IPS-15b (cell line): ENCODE results near the gene FRMD4A.

Source experiments
- H3K27me3 ChIP-seq: one replicate; pipeline ENCODE4 v1.6.1; 2013; ENCODE audit warnings: low read length; ENCODE audit not compliant: control insufficient read depth, insufficient read depth
- H3K36me3 ChIP-seq: one replicate; pipeline ENCODE4 v1.6.1; 2013; ENCODE audit warnings: low read length; ENCODE audit not compliant: control insufficient read depth, insufficient read depth
- H3K4me1 ChIP-seq: one replicate; pipeline ENCODE4 v1.6.1; 2013; ENCODE audit warnings: mild to moderate bottlenecking, low read length; ENCODE audit not compliant: control insufficient read depth, insufficient read depth
- H3K4me3 ChIP-seq: one replicate; pipeline ENCODE4 v1.5.1; 2013; ENCODE audit warnings: low read depth, low read length
- H3K9ac ChIP-seq: one replicate; pipeline ENCODE4 v1.6.1; 2013; ENCODE audit warnings: low read depth, mild to moderate bottlenecking, low read length
- H3K9me3 ChIP-seq: one replicate; pipeline ENCODE4 v1.6.1; 2013; ENCODE audit warnings: mild to moderate bottlenecking, low read length; ENCODE audit not compliant: control insufficient read depth, insufficient read depth

The FRMD4A gene

DNA sequence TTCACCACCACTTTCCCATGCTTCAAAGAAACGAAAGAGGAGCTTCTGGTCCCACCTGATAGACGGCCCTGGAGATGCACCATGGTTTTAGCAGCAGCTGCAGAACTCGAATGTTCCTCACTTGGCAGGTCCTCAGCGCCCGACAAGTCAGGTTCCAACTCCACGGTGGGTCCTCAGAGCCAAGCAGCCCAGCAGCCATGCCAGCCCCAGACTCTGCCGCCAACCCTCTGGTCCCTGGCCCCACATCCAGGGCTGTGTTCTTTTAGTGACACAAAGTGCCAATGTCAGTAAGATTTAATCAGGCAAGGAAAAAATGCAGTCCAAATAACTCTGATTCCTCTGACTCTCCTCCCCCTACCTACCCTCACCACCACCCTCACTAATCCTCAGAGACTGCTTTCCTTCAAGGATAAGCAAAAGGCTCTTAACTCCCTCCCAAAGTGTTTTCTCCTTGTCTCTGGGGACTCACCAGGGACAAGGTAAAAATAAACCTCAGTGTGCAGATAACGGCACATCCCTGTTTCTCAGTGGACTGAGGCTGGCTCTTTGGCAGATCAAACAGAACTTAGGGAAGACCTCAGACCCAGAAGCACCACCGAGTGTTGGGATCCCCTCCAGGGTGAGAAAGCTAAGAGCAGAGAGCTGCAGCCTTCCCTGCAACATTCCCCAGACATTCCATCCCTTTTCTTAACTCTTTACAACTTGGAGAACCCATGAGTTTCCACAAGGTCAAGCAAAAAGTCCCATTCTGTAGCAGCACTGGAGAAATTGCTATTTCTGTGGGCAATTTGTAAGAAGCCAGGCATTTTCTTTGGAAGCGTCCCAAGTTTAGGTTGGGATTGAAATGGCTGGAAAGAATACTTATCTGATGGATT lies 358.9 kb downstream of the FRMD4A start:
- H3K4me3 ChIP-seq: no peak overlapping the region
- no peak overlapping the region for H3K9ac ChIP-seq
- no peaks in the 10 kb centered on the region for H3K27me3 ChIP-seq
- H3K4me1 ChIP-seq: peaks cover 15% of the 10 kb centered on the region
- no peaks in the 10 kb centered on the region for H3K9me3 ChIP-seq
- H3K36me3 ChIP-seq: no peaks in the 10 kb centered on the region

- Histone ChIP-seq H3K27me3 (no peaks in the 10 kb centered on the region), H3K36me3 (no peaks in the 10 kb centered on the region), H3K9ac (no peak overlapping the region), H3K9me3 (no peaks in the 10 kb centered on the region), H3K4me3 (no peak overlapping the region), H3K4me1 (peaks cover 15% of the 10 kb centered on the region)
Measured at GRCh38 chr10:13970957-13971353, 359.8 kb downstream of the FRMD4A start.

DNA sequence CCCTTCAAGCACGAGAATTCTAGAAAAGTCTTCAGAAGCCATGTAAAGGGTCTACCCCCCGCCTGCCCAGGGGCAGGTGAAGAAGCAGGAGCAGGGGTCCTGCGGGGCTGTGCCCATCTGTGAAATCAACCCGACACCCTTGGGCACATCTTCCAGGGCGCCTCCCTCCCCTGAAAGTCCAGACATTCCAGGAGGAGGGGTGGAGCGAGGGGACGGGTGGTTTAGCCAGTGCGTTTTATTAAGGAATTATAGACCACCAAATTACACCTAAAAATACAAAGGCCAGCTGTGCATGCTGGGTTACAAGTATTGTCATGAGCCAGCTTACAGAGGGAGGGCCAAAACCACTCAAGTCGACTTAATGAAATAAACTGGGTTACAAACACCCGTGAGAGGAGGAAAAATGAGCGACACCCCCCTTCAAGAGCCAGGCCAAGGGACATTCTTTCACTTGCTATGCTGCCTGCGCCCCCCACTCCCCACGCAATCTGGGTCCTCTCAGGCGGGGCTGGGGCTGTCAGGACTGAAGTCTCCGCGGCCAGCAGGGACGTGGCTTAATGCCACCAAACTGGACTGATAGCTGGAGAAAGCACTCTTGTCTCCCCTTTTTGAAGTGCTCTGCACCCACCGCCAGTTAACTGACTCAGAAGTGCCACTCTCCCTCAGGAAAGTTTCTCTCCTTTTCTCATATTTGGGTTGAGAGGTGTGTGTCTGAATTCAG lies 360.3 kb downstream of the FRMD4A start:
- Histone ChIP-seq H3K4me1 (peaks cover 15% of the 10 kb centered on the region), H3K36me3 (no peaks in the 10 kb centered on the region), H3K27me3 (no peaks in the 10 kb centered on the region)

GRCh38 chr10:13969792-13970140 lies 361.0 kb downstream of the FRMD4A start:
- no peaks in the 10 kb centered on the region for H3K9me3 ChIP-seq
- no peak overlapping the region for H3K9ac ChIP-seq
- H3K27me3 ChIP-seq: no peaks in the 10 kb centered on the region
- H3K4me1 ChIP-seq: peaks cover 15% of the 10 kb centered on the region
- H3K4me3 ChIP-seq: no peak overlapping the region
- no peaks in the 10 kb centered on the region for H3K36me3 ChIP-seq

More for the DNA sequence above, 360.3 kb downstream of the FRMD4A start:
- Histone ChIP-seq H3K4me3 (no peak overlapping the region), H3K9me3 (no peaks in the 10 kb centered on the region), H3K9ac (no peak overlapping the region)

- no peaks in the 10 kb centered on the region for H3K9me3 ChIP-seq
- H3K36me3 ChIP-seq: no peaks in the 10 kb centered on the region
- H3K9ac ChIP-seq: no peak overlapping the region
- no peak overlapping the region for H3K4me3 ChIP-seq
- no peaks in the 10 kb centered on the region for H3K27me3 ChIP-seq
- H3K4me1 ChIP-seq: peaks cover 15% of the 10 kb centered on the region
Measured at GRCh38 chr10:13969118-13969791, 361.5 kb downstream of the FRMD4A start.

GRCh38 chr10:13961853-13962252 lies 368.9 kb downstream of the FRMD4A start:
- H3K4me1 ChIP-seq: no peaks in the 10 kb centered on the region
- H3K9me3 ChIP-seq: no peaks in the 10 kb centered on the region
- H3K4me3 ChIP-seq: no peak overlapping the region
- H3K9ac ChIP-seq: no peak overlapping the region
- no peaks in the 10 kb centered on the region for H3K36me3 ChIP-seq
- H3K27me3 ChIP-seq: no peaks in the 10 kb centered on the region

DNA sequence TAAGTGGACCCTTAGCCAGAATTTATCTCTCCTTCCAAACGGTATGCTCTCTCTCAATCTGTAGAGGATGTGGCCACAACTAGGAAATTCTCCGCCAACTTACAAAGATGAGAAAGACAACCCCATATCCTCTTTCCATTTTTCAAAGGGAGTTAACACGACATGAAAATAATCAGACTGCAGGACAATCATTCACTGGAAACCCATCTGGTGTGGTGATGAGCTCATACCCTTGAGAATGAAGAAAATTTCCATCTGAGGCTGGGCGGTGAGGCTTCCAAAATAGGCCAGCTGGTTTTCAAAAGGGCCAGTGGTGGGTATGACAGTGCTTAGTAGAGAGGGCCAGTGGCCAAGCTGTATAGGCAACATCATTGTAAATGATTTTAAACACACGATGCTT lies 369.6 kb downstream of the FRMD4A start:
- Histone ChIP-seq H3K9ac (no peak overlapping the region), H3K4me3 (no peak overlapping the region)

GRCh38 chr10:13960603-13961002 lies 370.1 kb downstream of the FRMD4A start:
- H3K36me3 ChIP-seq: no peaks in the 10 kb centered on the region
- no peaks in the 10 kb centered on the region for H3K4me1 ChIP-seq
- no peak overlapping the region for H3K9ac ChIP-seq
- H3K9me3 ChIP-seq: no peaks in the 10 kb centered on the region
- no peak overlapping the region for H3K4me3 ChIP-seq
- no peaks in the 10 kb centered on the region for H3K27me3 ChIP-seq

More for the DNA sequence above, 369.6 kb downstream of the FRMD4A start:
- no peaks in the 10 kb centered on the region for H3K4me1 ChIP-seq
- no peaks in the 10 kb centered on the region for H3K9me3 ChIP-seq
- H3K27me3 ChIP-seq: no peaks in the 10 kb centered on the region
- no peaks in the 10 kb centered on the region for H3K36me3 ChIP-seq

DNA sequence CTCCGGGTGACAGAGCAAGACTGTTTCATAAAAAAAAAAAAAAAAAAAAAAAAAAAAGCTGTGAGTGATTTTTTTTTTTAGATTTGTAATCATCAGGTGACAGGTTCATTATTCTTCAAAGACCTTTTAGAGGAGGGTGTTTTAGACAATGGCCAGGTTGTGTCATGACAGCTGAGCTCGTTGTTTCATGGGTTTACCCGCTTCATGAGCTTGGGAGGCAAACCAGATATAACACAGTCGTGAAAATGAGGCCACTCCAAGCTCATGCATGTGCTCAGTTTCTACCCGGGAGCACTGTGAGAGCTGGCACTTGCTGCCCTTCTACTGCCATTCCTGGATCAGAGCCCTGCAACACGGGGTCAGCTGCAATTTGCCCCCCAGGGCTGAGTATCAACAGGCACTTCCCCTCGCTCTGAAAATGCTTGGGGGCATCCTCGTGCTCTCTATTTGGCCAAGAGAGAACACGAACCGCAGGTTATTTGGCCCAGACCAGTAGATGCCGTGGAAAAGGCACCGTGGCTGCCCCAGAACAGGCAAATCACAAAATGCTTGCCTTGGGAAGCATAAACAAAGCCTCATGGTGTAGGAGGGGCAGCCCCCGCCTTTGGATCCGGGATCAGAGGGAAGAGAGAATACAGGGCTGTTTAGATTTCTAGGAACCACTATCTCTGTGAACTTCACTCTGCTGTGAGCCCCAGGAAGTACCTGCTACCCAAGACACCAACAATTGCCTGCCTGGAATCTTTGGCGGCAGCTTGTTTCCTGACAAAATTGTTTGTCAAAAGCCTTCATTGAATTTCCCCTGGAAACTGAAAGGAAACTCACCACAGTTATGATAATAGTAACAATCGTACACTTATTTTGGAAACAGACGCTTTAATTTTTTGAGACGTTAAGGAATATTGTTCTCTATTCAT lies 371.0 kb downstream of the FRMD4A start:
- Histone ChIP-seq H3K36me3 (no peaks in the 10 kb centered on the region), H3K27me3 (no peaks in the 10 kb centered on the region), H3K9ac (no peak overlapping the region), H3K9me3 (no peaks in the 10 kb centered on the region), H3K4me3 (no peak overlapping the region), H3K4me1 (no peaks in the 10 kb centered on the region)

DNA sequence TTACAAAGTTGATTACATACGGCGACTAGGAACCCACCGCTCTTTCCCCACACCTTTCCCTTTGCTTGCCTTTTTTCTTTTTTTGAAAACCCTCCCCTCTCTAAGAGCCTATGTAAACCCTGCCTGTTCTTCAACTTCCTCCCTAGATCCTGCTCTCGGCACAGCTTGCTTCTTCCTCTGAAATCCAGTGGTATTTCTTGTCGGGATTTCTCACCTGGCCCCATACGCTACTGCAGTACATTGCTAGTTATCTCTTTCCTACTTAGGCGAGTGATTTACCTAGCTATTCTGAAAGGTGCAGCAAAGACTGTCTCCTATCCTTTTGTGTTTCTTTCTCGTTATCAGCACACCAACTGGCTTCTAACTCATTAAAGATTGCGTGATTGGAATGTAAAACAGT lies 372.9 kb downstream of the FRMD4A start:
- no peaks in the 10 kb centered on the region for H3K27me3 ChIP-seq
- no peaks in the 10 kb centered on the region for H3K36me3 ChIP-seq
- no peaks in the 10 kb centered on the region for H3K4me1 ChIP-seq
- no peak overlapping the region for H3K9ac ChIP-seq
- H3K9me3 ChIP-seq: no peaks in the 10 kb centered on the region
- no peak overlapping the region for H3K4me3 ChIP-seq

GRCh38 chr10:13956826-13957225 lies 373.9 kb downstream of the FRMD4A start:
- no peak overlapping the region for H3K4me3 ChIP-seq
- no peaks in the 10 kb centered on the region for H3K36me3 ChIP-seq
- H3K9me3 ChIP-seq: no peaks in the 10 kb centered on the region
- H3K9ac ChIP-seq: no peak overlapping the region
- H3K4me1 ChIP-seq: no peaks in the 10 kb centered on the region
- H3K27me3 ChIP-seq: no peaks in the 10 kb centered on the region
